Endothelial cell of umbilical vein (primary cell): ENCODE measurements around the gene ZKSCAN1.

Experiments
- EZH2 ChIP-seq: IDR thresholded peaks from 2 replicates; pipeline ENCODE4 v1.6.1; 2012; ENCODE audit warnings: borderline replicate concordance, low read depth, mild to moderate bottlenecking, moderate library complexity, low read length, inconsistent platforms; ENCODE audit not compliant: severe bottlenecking
- FOS ChIP-seq: IDR thresholded peaks from 2 replicates; pipeline ENCODE4 v1.6.1; 2011; ENCODE audit warnings: mild to moderate bottlenecking, low read length, moderate library complexity, borderline replicate concordance; ENCODE audit not compliant: insufficient read depth
- JUN ChIP-seq: IDR thresholded peaks from 2 replicates; pipeline ENCODE4 v1.6.1; 2011; ENCODE audit warnings: borderline replicate concordance, low read depth; ENCODE audit not compliant: insufficient read length, insufficient read depth
- POLR2A ChIP-seq: IDR thresholded peaks from 2 replicates; pipeline ENCODE4 v1.6.1; 2012; ENCODE audit warnings: low read depth, mild to moderate bottlenecking, control low read depth, low read length
- TF ChIP-seq, protein P1 (sequence below), 2 donors: IDR thresholded peaks; 1 replicate in 1 of 2; 2 replicates in 1 of 2; pipeline ENCODE4 v1.5.1; 2011; ENCODE audit warnings: low read length in 2 of 2, mild to moderate bottlenecking in 2 of 2, moderate library complexity in 2 of 2, control low read depth in 1 of 2, inconsistent platforms in 1 of 2, low read depth in 1 of 2; ENCODE audit not compliant: insufficient read depth in 1 of 2; ENCODE audit errors: extremely low read depth in 1 of 2

DNA sequence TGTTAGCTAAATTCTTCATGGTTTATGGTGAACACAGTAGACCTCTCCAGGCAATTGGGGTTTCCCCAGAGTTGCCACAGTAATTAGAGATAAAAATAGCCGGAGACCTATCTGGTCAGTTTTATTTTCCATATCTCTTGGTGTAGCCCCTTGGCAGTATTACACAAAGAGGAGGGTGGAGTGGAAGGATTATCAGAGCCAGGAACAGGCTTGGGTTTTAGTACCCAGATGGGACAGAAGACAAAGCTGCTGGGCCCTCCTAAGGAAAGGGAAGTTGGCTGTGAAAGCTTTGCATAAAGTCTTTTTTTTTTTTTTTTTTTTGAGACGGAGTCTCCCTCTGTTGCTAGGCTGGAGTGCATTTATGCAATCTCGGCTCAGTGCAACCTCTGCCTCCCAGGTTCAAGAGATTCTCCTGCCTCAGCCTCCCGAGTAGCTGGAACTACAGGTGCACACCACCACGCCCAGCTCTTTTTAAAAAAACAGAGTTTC is 43.9 kb downstream of the ZKSCAN1 start:
- TF ChIP-seq, protein P1, sequence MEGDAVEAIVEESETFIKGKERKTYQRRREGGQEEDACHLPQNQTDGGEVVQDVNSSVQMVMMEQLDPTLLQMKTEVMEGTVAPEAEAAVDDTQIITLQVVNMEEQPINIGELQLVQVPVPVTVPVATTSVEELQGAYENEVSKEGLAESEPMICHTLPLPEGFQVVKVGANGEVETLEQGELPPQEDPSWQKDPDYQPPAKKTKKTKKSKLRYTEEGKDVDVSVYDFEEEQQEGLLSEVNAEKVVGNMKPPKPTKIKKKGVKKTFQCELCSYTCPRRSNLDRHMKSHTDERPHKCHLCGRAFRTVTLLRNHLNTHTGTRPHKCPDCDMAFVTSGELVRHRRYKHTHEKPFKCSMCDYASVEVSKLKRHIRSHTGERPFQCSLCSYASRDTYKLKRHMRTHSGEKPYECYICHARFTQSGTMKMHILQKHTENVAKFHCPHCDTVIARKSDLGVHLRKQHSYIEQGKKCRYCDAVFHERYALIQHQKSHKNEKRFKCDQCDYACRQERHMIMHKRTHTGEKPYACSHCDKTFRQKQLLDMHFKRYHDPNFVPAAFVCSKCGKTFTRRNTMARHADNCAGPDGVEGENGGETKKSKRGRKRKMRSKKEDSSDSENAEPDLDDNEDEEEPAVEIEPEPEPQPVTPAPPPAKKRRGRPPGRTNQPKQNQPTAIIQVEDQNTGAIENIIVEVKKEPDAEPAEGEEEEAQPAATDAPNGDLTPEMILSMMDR (IDR thresholded peaks at IDR 0.05; ENCODE audit: extremely low read depth in 1 of 2, insufficient read depth in 1 of 2, low read depth in 1 of 2, low read length in 2 of 2) = no peak
- no peak for TF ChIP-seq EZH2
- TF ChIP-seq JUN = no peak
- TF ChIP-seq POLR2A = no peak
- no peak for TF ChIP-seq FOS
